Frontal cortex (tissue), 4 donors: ENCODE data around the gene F3. TPM values are rescaled to one million over a fixed set of nuclear protein-coding genes. Genes with fewer than 3 reads are reported as not detected.
"Not testable (repeated sequence)": the region's sequence is repeated elsewhere in the genome, so short reads cannot be mapped to it uniquely, and the experiment has no call there.

Experiments
- DNase-seq, 2 donors: peaks; one replicate each; pipeline ENCODE4 v3.0.0; 2012; ENCODE audit warnings: low spot score in 2 of 2
- FAIRE-seq: peaks from 2 replicates; lab custom pipeline; 2012; peaks lifted over from hg19 to GRCh38; lab: Jason Lieb, UNC
- total RNA-seq: library from RNA; depleted of rRNA; stranded (reverse); fragments of >200 nt; gene quantifications from one replicate; pipeline ENCODE4 v1.2.3, GENCODE V29; 2014
- donor health status: control.
- donor health status: control.
- donor health status: control.

The F3 gene
- total RNA-seq = 24.9 TPM

GRCh38 chr1:94541246-94542087, at the start of gene F3:
Gene F3 (minus strand): TSS chr1:94541759. CDS start chr1:94541636, 123 bp downstream.
- FAIRE-seq = no peak
- peak; percentile 63 to 85 for DNase-seq

GRCh38 chr1:94590203-94591137, 48.9 kb upstream of the F3 start:
- no peak for FAIRE-seq

GRCh38 chr1:94589728-94590127, 48.2 kb upstream of the F3 start:
- FAIRE-seq (no peak), DNase-seq (no peak)

More at GRCh38 chr1:94590203-94591137, 48.9 kb upstream of the F3 start:
- no peak for DNase-seq

GRCh38 chr1:94582565-94582964, 41.0 kb upstream of the F3 start:
- no peak for FAIRE-seq
- DNase-seq = no peak

GRCh38 chr1:94580367-94581115, 39.0 kb upstream of the F3 start:
- DNase-seq (no peak), FAIRE-seq (no peak)

- DNase-seq (no peak), FAIRE-seq (no peak)
These were observed 38.3 kb upstream of the F3 start for GRCh38 chr1:94579876-94580294.

- DNase-seq (no peak), FAIRE-seq (no peak)
These were observed 37.3 kb upstream of the F3 start for GRCh38 chr1:94578856-94579255.

GRCh38 chr1:94573917-94574316, 32.4 kb upstream of the F3 start:
- not testable (repeated sequence) for FAIRE-seq, DNase-seq

GRCh38 chr1:94572780-94573179, 31.2 kb upstream of the F3 start:
- FAIRE-seq = no peak

GRCh38 chr1:94570965-94571364, 29.4 kb upstream of the F3 start:
- FAIRE-seq, DNase-seq: not testable (repeated sequence)

More at GRCh38 chr1:94572780-94573179, 31.2 kb upstream of the F3 start:
- DNase-seq = no peak

GRCh38 chr1:94568806-94569205, 27.2 kb upstream of the F3 start:
- not testable (repeated sequence) for DNase-seq, FAIRE-seq

- DNase-seq, FAIRE-seq: not testable (repeated sequence)
These were observed 26.5 kb upstream of the F3 start for GRCh38 chr1:94567975-94568607.

- DNase-seq, FAIRE-seq: not testable (repeated sequence)
These were observed 24.9 kb upstream of the F3 start for GRCh38 chr1:94566436-94566835.

GRCh38 chr1:94565901-94566300, 24.3 kb upstream of the F3 start:
- FAIRE-seq (no peak), DNase-seq (no peak)

- DNase-seq = no peak
- FAIRE-seq = no peak
These were observed 21.1 kb upstream of the F3 start for GRCh38 chr1:94562519-94563260.

GRCh38 chr1:94560333-94560732, 18.8 kb upstream of the F3 start:
- FAIRE-seq = no peak
- DNase-seq = no peak

- no peak for FAIRE-seq
These were observed 18.4 kb upstream of the F3 start for GRCh38 chr1:94559921-94560320.

GRCh38 chr1:94555091-94555490, 13.5 kb upstream of the F3 start:
- no peak for FAIRE-seq
- DNase-seq = no peak

More at GRCh38 chr1:94559921-94560320, 18.4 kb upstream of the F3 start:
- DNase-seq = no peak

GRCh38 chr1:94554580-94554979, 13.0 kb upstream of the F3 start:
- DNase-seq = no peak
- FAIRE-seq = no peak
